Smooth muscle cell (in vitro differentiated cells): ENCODE data around the gene SMIM15. TPM values are rescaled to one million over a fixed set of nuclear protein-coding genes. Genes with fewer than 3 reads are reported as not detected.
"Not testable (repeated sequence)": the region's sequence is repeated elsewhere in the genome, so short reads cannot be mapped to it uniquely, and the experiment has no call there.

Experiments used
- DNase-seq: peaks from one replicate; lab custom pipeline; 2025; ENCODE audit not compliant: unreplicated experiment; lab: John Stamatoyannopoulos, UW
- H2AFZ ChIP-seq: fragments of 200-600 bp; sonication (generic); 2 replicates; pipeline ENCODE4 v1.6.0; 2016; ENCODE audit warnings: antibody characterized with exemption, low read depth, mild to moderate bottlenecking
- H3F3A ChIP-seq: fragments of 200-600 bp; sonication (generic); 2 replicates; pipeline ENCODE4 v1.6.0; 2017; ENCODE audit warnings: antibody characterized with exemption, low read depth
- H3K27ac ChIP-seq: fragments of 200-600 bp; sonication (generic); 2 replicates; pipeline ENCODE4 v1.5.1; 2016; ENCODE audit warnings: low read depth, mild to moderate bottlenecking
- H3K27me3 ChIP-seq: fragments of 200-600 bp; sonication (generic); 2 replicates; pipeline ENCODE4 v1.6.1; 2016; ENCODE audit warnings: low read depth, mild to moderate bottlenecking
- H3K36me3 ChIP-seq: fragments of 200-600 bp; sonication (generic); 2 replicates; pipeline ENCODE4 v1.5.1; 2016; ENCODE audit warnings: low read depth
- H3K4me1 ChIP-seq: fragments of 200-600 bp; sonication (generic); 2 replicates; pipeline ENCODE4 v1.5.1; 2016; ENCODE audit warnings: low read depth
- H3K4me2 ChIP-seq: fragments of 200-600 bp; sonication (generic); 2 replicates; pipeline ENCODE4 v1.6.0; 2016; ENCODE audit warnings: mild to moderate bottlenecking
- H3K4me3 ChIP-seq: fragments of 200-600 bp; sonication (generic); 2 replicates; pipeline ENCODE4 v1.5.1; 2016; ENCODE audit warnings: mild to moderate bottlenecking
- H3K79me2 ChIP-seq: fragments of 200-600 bp; sonication (generic); 2 replicates; pipeline ENCODE4 v1.6.0; 2016; ENCODE audit warnings: low read depth, mild to moderate bottlenecking
- H3K9ac ChIP-seq: fragments of 200-600 bp; sonication (generic); 2 replicates; pipeline ENCODE4 v1.6.0; 2016; ENCODE audit warnings: low read depth
- H3K9me3 ChIP-seq: fragments of 200-600 bp; sonication (generic); replicated peaks from 2 replicates; pipeline ENCODE4 v1.5.1; 2016; ENCODE audit warnings: low read depth
- H4K20me1 ChIP-seq: fragments of 200-600 bp; sonication (generic); 2 replicates; pipeline ENCODE4 v1.6.0; 2016; ENCODE audit warnings: low read depth
- CTCF ChIP-seq: fragments of 200-600 bp; sonication (generic); IDR thresholded peaks from 2 replicates; pipeline ENCODE4 v1.5.1; 2017; ENCODE audit warnings: borderline replicate concordance, mild to moderate bottlenecking, antibody characterized with exemption; ENCODE audit not compliant: insufficient read depth, poor library complexity, severe bottlenecking
- WGBS: methylation state at CpG from one replicate; pipeline ENCODE4 v1.1.7; 2016; ENCODE audit warnings: low lambda C conversion rate; 5-methylcytosine and 5-hydroxymethylcytosine counted together
- polyA plus RNA-seq: library from polyadenylated mRNA; unstranded; fragments of >200 nt; fragmentation: Nextera tagmentation; extraction: Ambion mirVana; gene quantifications from 2 replicates; pipeline ENCODE4 v1.2.1, GENCODE V29; 2016
- total RNA-seq: library from RNA; depleted of rRNA; stranded (reverse); fragments of >200 nt; gene quantifications from 2 replicates; pipeline ENCODE4 v1.2.3, GENCODE V29; 2014

Gene SMIM15
- total and polyA plus RNA-seq, 2 experiments from 2014 or later: 51.4 to 52.2 TPM

GRCh38 chr5:61202213-61202612 is 39.9 kb upstream of the SMIM15 start:
- Histone ChIP-seq H4K20me1 (no peaks in the 10 kb centered on the region), H2AFZ (no peak overlapping the region), H3F3A (no peaks in the 10 kb centered on the region), H3K27ac (peak overlapping the region; percentile 95), H3K4me2 (peak overlapping the region; percentile 34), H3K4me1 (no peaks in the 10 kb centered on the region), H3K36me3 (no peaks in the 10 kb centered on the region), H3K27me3 (no peaks in the 10 kb centered on the region), H3K9me3 (no peaks in the 10 kb centered on the region), H3K9ac (peak overlapping the region; percentile 53), H3K4me3 (no peak overlapping the region), H3K79me2 (no peaks in the 10 kb centered on the region)
- 54% methylated on average over 2 of the region's 2 CpGs for WGBS
- TF ChIP-seq CTCF: no peak
- DNase-seq: no peak

GRCh38 chr5:61200582-61201155 is 38.4 kb upstream of the SMIM15 start:
- Histone ChIP-seq H3K36me3 (no peaks in the 10 kb centered on the region), H3K9me3 (no peaks in the 10 kb centered on the region), H3K27me3 (no peaks in the 10 kb centered on the region), H3K79me2 (no peaks in the 10 kb centered on the region), H3K4me2 (peak overlapping the region; percentile 41), H3K4me1 (no peaks in the 10 kb centered on the region), H3K27ac (peak overlapping the region; percentile 95), H3K4me3 (no peak overlapping the region), H3F3A (no peaks in the 10 kb centered on the region), H4K20me1 (no peaks in the 10 kb centered on the region), H3K9ac (peak overlapping the region; percentile 73), H2AFZ (no peak overlapping the region)
- WGBS: 50% methylated on average over 8 of the region's 8 CpGs
- TF ChIP-seq CTCF: no peak
- peak; percentile 3 for DNase-seq

DNA sequence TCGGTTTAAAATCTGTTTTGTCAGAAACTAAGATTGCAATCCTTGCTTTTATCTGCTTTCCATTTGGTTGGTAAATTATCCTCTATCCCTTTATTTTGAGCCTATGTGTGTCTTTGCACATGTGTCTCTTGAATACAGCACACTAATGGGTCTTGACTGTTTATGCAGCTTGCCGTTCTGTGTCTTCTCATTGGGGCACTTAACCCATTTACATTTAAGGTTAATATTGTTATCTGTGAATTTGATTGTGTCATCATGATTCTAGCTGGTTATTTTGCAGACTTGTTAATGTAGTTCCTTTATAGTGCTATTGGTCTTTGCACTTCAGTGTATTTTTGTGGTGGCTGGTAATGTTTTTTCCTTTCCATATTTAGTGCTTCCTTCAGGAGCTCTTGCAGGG is 36.3 kb upstream of the SMIM15 start:
- no peak for DNase-seq
- Histone ChIP-seq H3K27me3 (no peaks in the 10 kb centered on the region), H3K4me1 (no peaks in the 10 kb centered on the region), H3K27ac (no peak overlapping the region), H3K36me3 (no peaks in the 10 kb centered on the region), H2AFZ (no peak overlapping the region), H3F3A (no peaks in the 10 kb centered on the region), H3K79me2 (no peaks in the 10 kb centered on the region), H3K4me2 (no peak overlapping the region), H3K9ac (no peak overlapping the region), H4K20me1 (no peaks in the 10 kb centered on the region), H3K4me3 (no peak overlapping the region), H3K9me3 (no peaks in the 10 kb centered on the region)
- WGBS: 93% methylated on average over 2 of the region's 2 CpGs
- TF ChIP-seq CTCF: no peak

DNA sequence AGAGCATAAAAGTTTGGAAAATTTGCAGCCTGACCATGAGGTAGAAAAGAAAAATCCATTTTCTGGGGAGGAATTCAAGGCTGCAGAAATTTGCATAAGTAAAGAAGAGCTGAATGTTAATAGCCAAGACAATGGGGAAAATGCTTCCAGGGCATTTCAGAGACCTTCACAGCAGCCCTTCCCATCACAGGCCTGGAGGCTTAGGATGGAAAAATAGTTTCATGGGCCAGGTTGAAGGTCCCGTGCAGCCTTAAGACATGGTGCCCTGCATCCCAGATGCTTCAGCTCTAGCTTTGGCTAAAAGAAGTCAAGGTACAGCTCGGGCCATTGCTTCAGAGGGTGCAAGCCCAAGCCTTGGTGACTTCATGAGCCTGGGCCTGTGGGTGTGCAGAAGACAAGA is 25.6 kb upstream of the SMIM15 start:
- not testable (repeated sequence) for H2AFZ ChIP-seq, H3K27me3 ChIP-seq, H3K9ac ChIP-seq, H3F3A ChIP-seq, H3K4me1 ChIP-seq, DNase-seq, H3K9me3 ChIP-seq, H3K79me2 ChIP-seq, H3K36me3 ChIP-seq, H3K4me2 ChIP-seq, H3K27ac ChIP-seq, H3K4me3 ChIP-seq, H4K20me1 ChIP-seq
- WGBS: 83% methylated on average over 2 of the region's 2 CpGs

GRCh38 chr5:61187352-61187751 is 25.1 kb upstream of the SMIM15 start:
- not testable (repeated sequence) for H2AFZ ChIP-seq, H3K4me2 ChIP-seq, H3K9me3 ChIP-seq, H3F3A ChIP-seq, H3K79me2 ChIP-seq, H3K27ac ChIP-seq, H3K9ac ChIP-seq, H3K4me1 ChIP-seq, DNase-seq, H3K27me3 ChIP-seq, H3K36me3 ChIP-seq, H4K20me1 ChIP-seq, H3K4me3 ChIP-seq
